ENCODE data around the gene PCDHB5.
"Not testable (repeated sequence)": the region's sequence is repeated elsewhere in the genome, so short reads cannot be mapped to it uniquely, and the experiment has no call there.

The PCDHB5 gene

DNA sequence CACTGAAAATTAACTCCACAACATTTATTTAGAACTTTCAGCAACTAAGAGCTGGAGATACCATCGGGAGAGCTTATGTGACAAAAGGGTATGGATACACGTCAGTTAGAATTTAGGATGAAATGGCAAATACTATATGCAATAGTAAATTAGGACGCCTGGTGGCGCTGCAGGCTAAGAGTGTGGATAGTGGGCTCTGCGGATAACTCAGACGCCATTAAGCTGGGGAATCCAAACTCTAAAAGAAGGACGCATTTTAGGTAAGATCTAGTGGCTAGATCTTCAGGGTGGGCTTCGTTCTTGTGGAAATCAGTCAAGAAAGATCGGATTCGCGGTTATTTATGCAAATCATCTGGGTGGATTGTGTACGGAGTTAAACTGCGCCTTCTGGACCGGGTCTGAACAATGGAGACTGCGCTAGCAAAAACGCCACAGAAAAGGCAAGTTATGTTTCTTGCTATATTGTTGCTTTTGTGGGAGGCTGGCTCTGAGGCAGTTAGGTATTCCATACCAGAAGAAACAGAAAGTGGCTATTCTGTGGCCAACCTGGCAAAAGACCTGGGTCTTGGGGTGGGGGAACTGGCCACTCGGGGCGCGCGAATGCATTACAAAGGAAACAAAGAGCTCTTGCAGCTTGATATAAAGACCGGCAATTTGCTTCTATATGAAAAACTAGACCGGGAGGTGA is at the start of gene PCDHB5:
Gene PCDHB5 (plus strand): TSS at position 177 of the 688 bp plus-strand sequence. CDS start 229 bp downstream, at position 406.
- DNase-seq: no peak

- no peak for DNase-seq
These were observed 40.3 kb upstream of the PCDHB5 start, which contains the start of gene PCDHB2 for GRCh38 chr5:141094481-141095262. TSS of gene PCDHB2 (plus strand) at chr5:141094615. CDS start at chr5:141094791, 176 bp downstream.

DNA sequence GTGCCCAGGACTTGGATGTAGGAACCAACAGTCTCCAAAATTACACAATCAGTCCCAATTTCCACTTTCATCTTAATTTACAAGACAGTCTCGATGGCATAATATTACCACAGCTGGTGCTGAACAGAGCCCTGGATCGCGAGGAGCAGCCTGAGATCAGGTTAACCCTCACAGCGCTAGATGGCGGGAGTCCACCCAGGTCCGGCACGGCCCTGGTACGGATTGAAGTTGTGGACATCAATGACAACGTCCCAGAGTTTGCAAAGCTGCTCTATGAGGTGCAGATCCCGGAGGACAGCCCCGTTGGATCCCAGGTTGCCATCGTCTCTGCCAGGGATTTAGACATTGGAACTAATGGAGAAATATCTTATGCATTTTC is 39.8 kb upstream of the PCDHB5 start:
- no peak for DNase-seq

DNA sequence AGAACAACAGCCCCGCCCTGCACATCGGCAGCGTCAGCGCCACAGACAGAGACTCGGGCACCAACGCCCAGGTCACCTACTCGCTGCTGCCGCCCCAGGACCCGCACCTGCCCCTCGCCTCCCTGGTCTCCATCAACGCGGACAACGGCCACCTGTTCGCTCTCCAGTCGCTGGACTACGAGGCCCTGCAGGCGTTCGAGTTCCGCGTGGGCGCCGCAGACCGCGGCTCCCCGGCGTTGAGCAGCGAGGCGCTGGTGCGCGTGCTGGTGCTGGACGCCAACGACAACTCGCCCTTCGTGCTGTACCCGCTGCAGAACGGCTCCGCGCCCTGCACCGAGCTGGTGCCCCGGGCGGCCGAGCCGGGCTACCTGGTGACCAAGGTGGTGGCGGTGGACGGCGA is 38.8 kb upstream of the PCDHB5 start:
- not testable (repeated sequence) for DNase-seq

GRCh38 chr5:141096586-141096985 is 38.4 kb upstream of the PCDHB5 start:
- DNase-seq: not testable (repeated sequence)

GRCh38 chr5:141100243-141100805 is 34.7 kb upstream of the PCDHB5 start, which contains the start of gene PCDHB3:
TSS of gene PCDHB3 (plus strand) at chr5:141100473. CDS start at chr5:141100650, 177 bp downstream.
- DNase-seq: peak; percentile 35

DNA sequence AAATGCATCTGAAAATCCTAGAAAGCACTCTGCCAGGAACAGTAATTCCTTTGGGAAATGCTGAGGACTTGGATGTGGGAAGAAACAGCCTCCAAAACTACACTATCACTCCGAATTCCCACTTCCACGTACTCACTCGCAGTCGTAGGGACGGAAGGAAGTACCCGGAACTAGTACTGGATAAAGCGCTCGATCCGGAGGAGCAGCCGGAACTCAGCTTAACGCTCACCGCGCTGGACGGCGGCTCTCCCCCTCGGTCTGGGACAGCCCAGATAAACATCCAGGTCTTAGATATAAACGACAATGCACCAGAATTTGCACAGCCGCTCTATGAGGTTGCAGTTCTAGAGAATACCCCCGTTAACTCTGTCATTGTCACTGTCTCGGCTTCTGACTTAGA is 33.9 kb upstream of the PCDHB5 start:
- no peak for DNase-seq

DNA sequence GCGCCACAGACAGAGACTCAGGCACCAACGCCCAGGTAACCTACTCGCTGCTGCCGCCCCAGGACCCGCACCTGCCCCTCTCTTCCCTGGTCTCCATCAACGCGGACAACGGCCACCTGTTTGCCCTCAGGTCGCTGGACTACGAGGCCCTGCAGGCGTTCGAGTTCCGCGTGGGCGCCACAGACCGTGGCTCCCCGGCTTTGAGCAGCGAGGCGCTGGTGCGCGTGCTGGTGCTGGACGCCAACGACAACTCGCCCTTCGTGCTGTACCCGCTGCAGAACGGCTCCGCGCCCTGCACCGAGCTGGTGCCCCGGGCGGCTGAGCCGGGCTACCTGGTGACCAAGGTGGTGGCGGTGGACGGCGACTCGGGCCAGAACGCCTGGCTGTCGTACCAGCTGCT is 32.9 kb upstream of the PCDHB5 start:
- DNase-seq: not testable (repeated sequence)

- DNase-seq: not testable (repeated sequence)
These were observed 32.5 kb upstream of the PCDHB5 start for GRCh38 chr5:141102471-141102870.

DNA sequence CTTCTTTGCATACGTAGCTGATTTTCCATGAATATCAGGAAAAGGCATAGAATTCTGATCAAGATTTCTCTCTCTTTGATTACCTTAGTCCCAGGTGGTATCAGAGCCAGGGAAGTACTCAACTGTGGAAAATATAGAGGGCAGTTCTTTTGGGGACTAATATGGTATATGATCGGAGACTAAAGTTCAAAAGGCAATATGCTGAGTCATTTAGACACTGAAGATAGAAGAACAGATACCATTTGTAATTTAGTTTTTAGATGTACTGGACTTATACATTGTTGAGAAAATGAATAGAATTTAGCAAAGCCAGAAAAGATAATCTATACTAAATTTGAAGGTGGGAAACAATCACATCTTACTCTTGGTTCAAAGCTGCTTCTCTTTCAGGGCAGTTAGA is 29.7 kb upstream of the PCDHB5 start:
- no peak for DNase-seq

DNA sequence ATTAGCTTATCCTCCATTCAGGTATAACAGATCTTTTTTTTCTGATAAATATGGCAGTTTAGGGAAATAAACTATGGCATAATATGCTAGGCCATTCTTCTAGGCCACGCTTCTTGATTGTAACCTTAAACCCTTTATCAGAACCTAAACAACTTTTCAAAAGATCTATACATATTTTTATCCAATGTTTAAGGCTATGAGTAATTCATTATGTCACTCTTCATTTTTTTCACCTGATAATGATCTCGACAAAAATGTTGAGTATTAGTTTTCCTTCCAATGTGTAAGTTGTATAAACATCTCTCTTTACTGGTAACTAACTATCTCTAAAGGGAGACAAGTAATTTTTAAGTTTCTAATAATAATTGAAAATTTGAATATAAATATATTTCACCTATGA is 15.8 kb upstream of the PCDHB5 start:
- DNase-seq: no peak

DNA sequence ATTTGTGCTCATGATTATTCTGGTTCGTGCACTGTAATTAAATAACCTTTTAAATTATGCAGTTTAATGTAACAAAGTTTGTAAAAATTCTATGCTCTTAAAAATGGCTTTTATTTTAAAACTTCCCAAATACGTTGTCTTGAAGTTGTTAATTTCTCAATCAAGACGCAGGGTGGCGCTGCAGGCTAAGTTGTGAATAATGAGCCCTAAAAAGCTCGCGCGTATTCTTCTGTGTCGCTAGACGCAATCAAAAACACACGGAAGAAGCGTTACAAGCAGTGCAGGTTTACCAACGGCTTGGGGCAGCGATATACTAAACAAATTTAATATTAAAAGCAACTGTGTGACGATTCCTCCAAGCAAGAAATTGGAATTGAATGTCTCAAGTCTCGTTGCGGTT is 13.4 kb upstream of the PCDHB5 start, which contains the start of gene PCDHB4:
Gene PCDHB4 (plus strand): TSS at position 256 of the 400 bp plus-strand sequence. CDS start 181 bp downstream, outside the sequence.
- no peak for DNase-seq

DNA sequence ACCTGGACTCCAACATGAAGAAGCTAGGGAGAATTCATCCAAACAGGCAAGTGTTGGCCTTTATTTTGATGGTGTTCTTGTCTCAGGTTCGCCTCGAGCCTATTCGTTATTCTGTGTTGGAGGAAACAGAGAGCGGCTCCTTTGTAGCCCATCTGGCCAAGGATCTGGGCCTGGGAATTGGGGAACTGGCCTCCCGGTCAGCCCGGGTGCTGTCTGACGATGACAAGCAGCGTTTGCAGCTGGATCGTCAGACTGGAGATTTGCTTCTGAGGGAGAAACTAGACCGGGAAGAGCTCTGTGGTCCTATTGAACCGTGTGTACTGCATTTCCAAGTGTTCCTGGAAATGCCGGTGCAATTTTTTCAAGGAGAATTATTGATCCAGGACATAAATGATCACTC is 13.0 kb upstream of the PCDHB5 start:
- DNase-seq: no peak

- DNase-seq: not testable (repeated sequence)
These were observed 11.4 kb upstream of the PCDHB5 start for GRCh38 chr5:141123396-141124135.

GRCh38 chr5:141127305-141127704 is 7.7 kb upstream of the PCDHB5 start:
- DNase-seq: no peak

DNA sequence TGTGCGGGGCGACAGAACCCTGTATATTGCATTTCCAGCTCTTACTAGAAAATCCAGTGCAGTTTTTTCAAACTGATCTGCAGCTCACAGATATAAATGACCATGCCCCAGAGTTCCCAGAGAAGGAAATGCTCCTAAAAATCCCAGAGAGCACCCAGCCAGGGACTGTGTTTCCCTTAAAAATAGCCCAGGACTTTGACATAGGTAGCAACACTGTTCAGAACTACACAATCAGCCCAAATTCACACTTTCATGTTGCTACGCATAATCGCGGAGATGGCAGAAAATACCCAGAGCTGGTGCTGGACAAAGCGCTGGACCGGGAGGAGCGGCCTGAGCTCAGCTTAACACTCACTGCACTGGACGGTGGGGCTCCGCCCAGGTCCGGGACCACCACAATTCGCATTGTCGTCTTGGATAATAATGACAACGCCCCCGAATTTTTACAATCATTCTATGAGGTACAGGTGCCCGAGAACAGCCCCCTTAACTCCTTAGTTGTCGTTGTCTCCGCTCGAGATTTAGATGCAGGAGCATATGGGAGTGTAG is 786 bp downstream of the PCDHB5 start:
- DNase-seq: no peak

- DNase-seq: not testable (repeated sequence)
These were observed 2.3 kb downstream of the PCDHB5 start for GRCh38 chr5:141137346-141137745.

GRCh38 chr5:141149812-141150211 is 14.8 kb downstream of the PCDHB5 start, which contains the start of gene PCDHB6:
TSS of gene PCDHB6 (plus strand) at chr5:141150057. CDS start at chr5:141150258, 201 bp downstream.
- no peak for DNase-seq

GRCh38 chr5:141150224-141150992 is 15.4 kb downstream of the PCDHB5 start:
- no peak for DNase-seq

GRCh38 chr5:141150993-141151325 is 16.0 kb downstream of the PCDHB5 start:
- no peak for DNase-seq

- not testable (repeated sequence) for DNase-seq
These were observed 16.6 kb downstream of the PCDHB5 start for GRCh38 chr5:141151632-141152031.

- not testable (repeated sequence) for DNase-seq
These were observed 17.1 kb downstream of the PCDHB5 start for GRCh38 chr5:141152096-141152495.

Data from activated CD4-positive, CD25-positive, alpha-beta regulatory T cell treated with anti-CD3 and anti-CD28 coated beads, Interleukin-2, amount 50 U/mL, for 72 hours (primary cell).